ENCODE results near the gene ATMIN. TPM values are rescaled to one million over a fixed set of nuclear protein-coding genes. Genes with fewer than 3 reads are reported as not detected.

Gene ATMIN
- total and polyA plus RNA-seq, 2 donors (not counting 3 experiments of a cell fraction or from before 2014, with no cell fraction given), result 15.0 to 22.4 TPM

GRCh38 chr16:80994451-80994850, 41.2 kb upstream of the ATMIN start:
- no peak for DNase-seq (ENCODE audit: low read depth, low spot score)
- peak overlapping the region; percentile 23 for H3K27ac ChIP-seq (ENCODE audit: insufficient read depth, low read depth, low read length)
- POLR2A ChIA-PET, result no interaction called here

GRCh38 chr16:80996688-80997138, 38.9 kb upstream of the ATMIN start:
- DNase-seq (ENCODE audit: low read depth, low spot score), result peak; percentile 29
- H3K4me2 ChIP-seq (ENCODE audit: insufficient read depth, low read length), result peak overlapping the region; percentile 76
- peak overlapping the region; percentile 51 for H3K9ac ChIP-seq (replicated peaks; ENCODE audit: extremely low read depth, insufficient read depth, low read length)
- CTCF ChIA-PET, result interaction anchor here (0.6 to 2.0 kb wide), 8 partner anchors 9 to 48 kb away, joined by 3 to 13 read pairs (median 5); partner anchors contain the start of genes ATMIN, CENPN and CMC2
- H3K27me3 ChIP-seq (ENCODE audit: control insufficient read depth in 2 of 2, insufficient read depth in 2 of 2, low read length in 2 of 2), result no peaks in the 10 kb centered on the region
- POLR2A ChIA-PET, result interaction anchor here (2.1 kb wide), 1 partner anchor 10 kb away, joined by 7 read pairs; the partner anchor contains the start of genes CENPN and CMC2
- H2AFZ ChIP-seq (ENCODE audit: low read depth, low read length), result peak overlapping the region; percentile 34
- TF ChIP-seq GATA2 (IDR thresholded peaks at IDR 0.05; ENCODE audit: insufficient read depth, insufficient read length, low read depth, low read length), result no peak
- TF ChIP-seq FOS (IDR thresholded peaks at IDR 0.05; ENCODE audit: borderline replicate concordance, insufficient read depth, low read length), result no peak
- TF ChIP-seq POLR2AphosphoS5 (IDR thresholded peaks at IDR 0.05; ENCODE audit: insufficient read depth, low read depth, low read length), result no peak
- TF ChIP-seq CTCF (IDR thresholded peaks at IDR 0.05; ENCODE audit: extremely low read depth in 1 of 2, insufficient read depth in 1 of 2, low read depth in 1 of 2, low read length in 2 of 2), result no peak
- TF ChIP-seq JUN (IDR thresholded peaks at IDR 0.05; ENCODE audit: borderline replicate concordance, insufficient read depth, insufficient read length, low read depth), result no peak
- TF ChIP-seq POLR2A (IDR thresholded peaks at IDR 0.05; ENCODE audit: low read depth, low read length), result no peak
- no peaks in the 10 kb centered on the region for H3K36me3 ChIP-seq (ENCODE audit: control insufficient read depth in 2 of 2, extremely low read depth in 1 of 2, insufficient read depth in 2 of 2, low read length in 2 of 2)
- H3K4me1 ChIP-seq (ENCODE audit: control insufficient read depth, extremely low read depth, insufficient read depth, low read length), result peaks cover 31% of the 10 kb centered on the region
- H3K4me3 ChIP-seq (replicated peaks in 1 of 3; ENCODE audit: insufficient read depth in 1 of 3, low read depth in 1 of 3, low read length in 3 of 3), result peak overlapping the region in 2 of 3 experiments; percentile 8 to 51
- peaks cover 94% of the 10 kb centered on the region for H3K79me2 ChIP-seq (ENCODE audit: control insufficient read depth, insufficient read depth, low read length)
- H3K27ac ChIP-seq (ENCODE audit: insufficient read depth, low read depth, low read length), result peak overlapping the region; percentile 51
- BruUV-seq (replicated peaks), result no TSS peak
- intact Hi-C loops (cut with micrococcal nuclease), result loop anchor here (1.0 kb wide), 1 partner anchor 11 kb away; the partner anchor contains the start of gene CENPN
- no peaks in the 10 kb centered on the region for H3K9me1 ChIP-seq (replicated peaks; ENCODE audit: control insufficient read depth, extremely low read depth, insufficient read depth, low read length)
- H3K9me3 ChIP-seq (replicated peaks; ENCODE audit: control insufficient read depth, insufficient read depth, low read length), result no peaks in the 10 kb centered on the region
- H4K20me1 ChIP-seq (replicated peaks; ENCODE audit: control insufficient read depth, extremely low read depth, insufficient read depth, low read length), result no peaks in the 10 kb centered on the region
- FAIRE-seq, result no peak
- dilution Hi-C loops (cut with MboI; ENCODE audit: extremely low pct_ligation_motif_present, low sequenced_read_pairs), result no loop called here

More at GRCh38 chr16:80994451-80994850, 41.2 kb upstream of the ATMIN start:
- no peak overlapping the region for H3K4me3 ChIP-seq (replicated peaks in 1 of 3; ENCODE audit: insufficient read depth in 1 of 3, low read depth in 1 of 3, low read length in 3 of 3)
- no peak overlapping the region for H3K9ac ChIP-seq (replicated peaks; ENCODE audit: extremely low read depth, insufficient read depth, low read length)
- dilution Hi-C loops (cut with MboI; ENCODE audit: extremely low pct_ligation_motif_present, low sequenced_read_pairs), result no loop called here
- H3K9me3 ChIP-seq (replicated peaks; ENCODE audit: control insufficient read depth, insufficient read depth, low read length), result no peaks in the 10 kb centered on the region
- peaks cover 89% of the 10 kb centered on the region for H3K79me2 ChIP-seq (ENCODE audit: control insufficient read depth, insufficient read depth, low read length)
- H3K27me3 ChIP-seq (ENCODE audit: control insufficient read depth in 2 of 2, insufficient read depth in 2 of 2, low read length in 2 of 2), result no peaks in the 10 kb centered on the region
- H3K4me2 ChIP-seq (ENCODE audit: insufficient read depth, low read length), result peak overlapping the region; percentile 17
- no peaks in the 10 kb centered on the region for H3K9me1 ChIP-seq (replicated peaks; ENCODE audit: control insufficient read depth, extremely low read depth, insufficient read depth, low read length)
- intact Hi-C loops (cut with micrococcal nuclease), result no loop called here
- no peaks in the 10 kb centered on the region for H4K20me1 ChIP-seq (replicated peaks; ENCODE audit: control insufficient read depth, extremely low read depth, insufficient read depth, low read length)
- TF ChIP-seq FOS (IDR thresholded peaks at IDR 0.05; ENCODE audit: borderline replicate concordance, insufficient read depth, low read length) (peak; percentile 21), EZH2 (IDR thresholded peaks at IDR 0.05; ENCODE audit: borderline replicate concordance, low read depth, low read length, severe bottlenecking) (no peak)
- no peak for FAIRE-seq
- CTCF ChIA-PET, result interaction anchor here (1.1 to 3.3 kb wide), 6 partner anchors 9 to 45 kb away, joined by 3 to 38 read pairs (median 10); partner anchors contain the start of gene ATMIN
- H3K4me1 ChIP-seq (ENCODE audit: control insufficient read depth, extremely low read depth, insufficient read depth, low read length), result peaks cover 31% of the 10 kb centered on the region
- no peak overlapping the region for H2AFZ ChIP-seq (ENCODE audit: low read depth, low read length)
- no peaks in the 10 kb centered on the region for H3K36me3 ChIP-seq (ENCODE audit: control insufficient read depth in 2 of 2, extremely low read depth in 1 of 2, insufficient read depth in 2 of 2, low read length in 2 of 2)
- no TSS peak for BruUV-seq (replicated peaks)

Measured in endothelial cell of umbilical vein (primary cell).